Osteocyte (in vitro differentiated cells): Measurements from ENCODE around the gene GNAL. TPM values are rescaled to one million over a fixed set of nuclear protein-coding genes. Genes with fewer than 3 reads are reported as not detected.

ENCODE experiments used
- DNase-seq: peaks from one replicate; pipeline ENCODE4 v3.0.0; 2021; ENCODE audit warnings: mixed read lengths; ENCODE audit not compliant: unreplicated experiment; ENCODE audit errors: extremely low spot score
- H3K27ac Mint-ChIP-seq: one replicate; pipeline ENCODE4 v1.8.0; 2021; ENCODE audit warnings: mild to moderate bottlenecking, mixed read lengths; ENCODE audit not compliant: unreplicated experiment
- H3K27me3 Mint-ChIP-seq: one replicate; pipeline ENCODE4 v1.8.0; 2021; ENCODE audit warnings: mixed read lengths; ENCODE audit not compliant: unreplicated experiment
- H3K36me3 Mint-ChIP-seq: one replicate; pipeline ENCODE4 v1.8.0; 2021; ENCODE audit warnings: mixed read lengths; ENCODE audit not compliant: unreplicated experiment
- H3K4me1 Mint-ChIP-seq: one replicate; pipeline ENCODE4 v1.8.0; 2021; ENCODE audit warnings: mixed read lengths; ENCODE audit not compliant: unreplicated experiment
- H3K4me3 Mint-ChIP-seq: one replicate; pipeline ENCODE4 v1.8.0; 2021; ENCODE audit warnings: mild to moderate bottlenecking, moderate library complexity, mixed read lengths; ENCODE audit not compliant: unreplicated experiment
- H3K9me3 Mint-ChIP-seq: one replicate; pipeline ENCODE4 v1.8.0; 2021; ENCODE audit warnings: mixed read lengths; ENCODE audit not compliant: unreplicated experiment
- total RNA-seq: library from RNA; stranded (reverse); gene quantifications from 2 replicates; pipeline ENCODE4 v1.2.1, GENCODE V29; 2021
- TF ChIP-seq, protein P1 (sequence below): fragments of 200-600 bp; sonication (generic); IDR thresholded peaks from 2 replicates; pipeline ENCODE4 v1.5.0; 2021; ENCODE audit warnings: antibody characterized with exemption, mild to moderate bottlenecking, moderate library complexity

Gene GNAL
- total RNA-seq, 1 donor from 2014 or later = 1.2 TPM

DNA sequence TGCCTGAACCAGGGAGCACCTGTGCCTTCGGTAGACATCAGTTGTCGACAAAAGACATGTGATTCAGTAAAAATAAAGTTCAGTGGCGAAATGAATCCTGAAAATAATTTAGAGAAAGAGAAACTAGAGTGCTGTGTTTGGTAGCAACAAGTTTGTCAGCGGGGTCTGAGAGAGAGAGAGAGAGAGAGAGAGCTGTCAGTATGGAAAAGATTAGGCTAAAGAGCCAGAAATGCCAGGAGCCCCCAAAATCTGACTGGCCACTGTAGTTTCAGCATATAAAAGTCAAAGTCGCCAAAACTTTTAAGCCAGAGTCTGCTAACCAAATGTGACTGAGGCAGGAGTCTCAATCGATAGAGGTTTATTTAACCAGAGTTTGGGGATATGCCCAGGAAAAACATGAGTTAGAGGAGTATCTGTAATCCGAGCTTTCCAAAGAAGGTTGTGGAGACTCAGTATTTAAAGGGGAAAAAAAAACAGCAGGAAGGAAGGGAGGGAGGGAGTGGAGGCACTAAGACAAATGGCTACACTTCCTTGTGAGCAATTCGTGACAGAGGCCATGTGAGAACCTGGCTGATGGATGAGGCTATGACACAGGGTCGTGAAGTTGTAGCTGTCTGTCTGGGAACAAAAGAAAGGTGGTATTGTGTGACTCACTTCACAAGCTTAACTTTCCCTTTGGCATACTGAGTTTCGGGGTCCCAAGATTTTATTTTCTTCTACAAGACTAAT lies 20.5 kb upstream of the GNAL start:
- no peak overlapping the region for H3K4me3 Mint-ChIP-seq
- no peaks in the 10 kb centered on the region for H3K9me3 Mint-ChIP-seq
- TF ChIP-seq, protein P1, sequence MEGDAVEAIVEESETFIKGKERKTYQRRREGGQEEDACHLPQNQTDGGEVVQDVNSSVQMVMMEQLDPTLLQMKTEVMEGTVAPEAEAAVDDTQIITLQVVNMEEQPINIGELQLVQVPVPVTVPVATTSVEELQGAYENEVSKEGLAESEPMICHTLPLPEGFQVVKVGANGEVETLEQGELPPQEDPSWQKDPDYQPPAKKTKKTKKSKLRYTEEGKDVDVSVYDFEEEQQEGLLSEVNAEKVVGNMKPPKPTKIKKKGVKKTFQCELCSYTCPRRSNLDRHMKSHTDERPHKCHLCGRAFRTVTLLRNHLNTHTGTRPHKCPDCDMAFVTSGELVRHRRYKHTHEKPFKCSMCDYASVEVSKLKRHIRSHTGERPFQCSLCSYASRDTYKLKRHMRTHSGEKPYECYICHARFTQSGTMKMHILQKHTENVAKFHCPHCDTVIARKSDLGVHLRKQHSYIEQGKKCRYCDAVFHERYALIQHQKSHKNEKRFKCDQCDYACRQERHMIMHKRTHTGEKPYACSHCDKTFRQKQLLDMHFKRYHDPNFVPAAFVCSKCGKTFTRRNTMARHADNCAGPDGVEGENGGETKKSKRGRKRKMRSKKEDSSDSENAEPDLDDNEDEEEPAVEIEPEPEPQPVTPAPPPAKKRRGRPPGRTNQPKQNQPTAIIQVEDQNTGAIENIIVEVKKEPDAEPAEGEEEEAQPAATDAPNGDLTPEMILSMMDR = no peak
- no peak overlapping the region for H3K27ac Mint-ChIP-seq
- DNase-seq = no peak
- peaks cover 30% of the 10 kb centered on the region for H3K27me3 Mint-ChIP-seq
- H3K36me3 Mint-ChIP-seq = no peaks in the 10 kb centered on the region
- H3K4me1 Mint-ChIP-seq = no peaks in the 10 kb centered on the region

DNA sequence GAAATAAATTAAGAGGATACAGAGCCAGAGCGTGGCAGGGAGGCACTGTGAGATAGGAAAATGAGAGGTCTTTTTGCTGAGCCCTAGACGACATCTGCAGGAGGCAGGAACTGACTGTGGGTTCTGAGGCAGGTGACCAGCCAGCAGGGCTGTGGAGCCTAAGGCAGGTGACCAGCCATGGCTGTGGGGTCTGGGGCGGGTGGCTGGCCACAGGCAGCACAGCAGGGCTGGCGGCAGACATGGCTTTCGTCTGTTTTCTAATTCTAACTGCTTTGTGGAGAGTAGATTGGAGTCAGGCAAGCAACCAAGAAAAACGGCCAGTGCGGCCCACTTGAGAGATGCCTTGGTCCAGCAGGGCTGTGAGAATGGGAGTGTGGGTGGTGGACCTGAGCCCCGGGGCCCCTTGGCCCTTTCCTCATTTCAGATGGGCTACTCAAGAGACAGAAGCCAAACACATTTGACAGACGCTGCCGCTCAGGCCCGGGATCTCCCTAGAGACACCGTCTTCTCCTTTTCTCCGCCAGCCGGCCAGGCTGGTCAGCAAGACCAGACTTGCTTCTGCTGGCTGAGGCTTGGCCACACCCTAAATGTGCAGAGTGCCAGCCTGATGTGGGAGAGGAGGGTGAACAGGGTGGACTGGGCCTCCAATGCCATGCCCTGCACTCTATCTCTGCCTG lies 19.7 kb upstream of the GNAL start:
- no peak overlapping the region for H3K4me3 Mint-ChIP-seq
- H3K27ac Mint-ChIP-seq = no peak overlapping the region
- peak; percentile 81 for DNase-seq
- no peaks in the 10 kb centered on the region for H3K4me1 Mint-ChIP-seq
- TF ChIP-seq, protein P1 = no peak
- no peaks in the 10 kb centered on the region for H3K36me3 Mint-ChIP-seq
- H3K9me3 Mint-ChIP-seq = no peaks in the 10 kb centered on the region
- peaks cover 38% of the 10 kb centered on the region for H3K27me3 Mint-ChIP-seq

DNA sequence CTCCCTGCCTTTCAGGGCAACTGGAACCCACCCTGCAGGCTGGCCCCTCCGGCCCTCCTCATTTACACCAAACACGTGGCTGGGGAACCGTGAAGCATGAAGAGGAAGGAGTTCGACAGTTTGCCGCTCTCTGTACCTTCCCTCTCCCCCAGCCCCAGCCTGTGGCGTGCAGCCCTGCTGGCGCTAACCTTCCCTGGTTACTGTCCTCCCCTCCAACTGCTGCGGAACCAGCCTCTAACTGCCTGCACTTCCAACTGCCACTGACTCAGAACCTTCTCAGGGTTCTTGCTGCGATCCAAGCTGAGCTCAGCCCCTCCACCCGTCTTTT lies 19.2 kb upstream of the GNAL start:
- TF ChIP-seq, protein P1 = no peak
- H3K36me3 Mint-ChIP-seq = no peaks in the 10 kb centered on the region
- DNase-seq = no peak
- H3K4me3 Mint-ChIP-seq = no peak overlapping the region
- H3K27me3 Mint-ChIP-seq = peaks cover 43% of the 10 kb centered on the region
- H3K4me1 Mint-ChIP-seq = no peaks in the 10 kb centered on the region
- no peaks in the 10 kb centered on the region for H3K9me3 Mint-ChIP-seq
- H3K27ac Mint-ChIP-seq = no peak overlapping the region

DNA sequence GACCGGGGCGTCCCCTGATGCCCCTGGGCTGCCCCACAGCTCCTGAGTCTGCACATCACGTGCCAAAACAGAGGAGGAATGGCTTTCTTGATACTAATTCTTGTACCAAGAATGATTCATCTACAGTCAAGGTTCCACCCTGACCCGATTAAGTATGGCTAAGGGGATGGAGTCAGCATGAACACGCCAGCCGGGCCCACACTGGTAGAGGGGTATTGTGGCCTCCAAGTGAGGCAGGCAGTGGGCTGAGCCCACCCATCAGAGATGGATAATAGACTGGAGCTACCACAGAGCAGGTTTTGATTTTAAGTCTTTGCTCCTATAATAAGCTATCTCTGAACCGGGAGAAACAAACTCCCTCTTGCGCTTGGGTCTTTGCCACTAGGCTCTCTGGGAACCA lies 17.9 kb upstream of the GNAL start:
- no peaks in the 10 kb centered on the region for H3K9me3 Mint-ChIP-seq
- no peak overlapping the region for H3K4me3 Mint-ChIP-seq
- peak; percentile 65 for DNase-seq
- no peak overlapping the region for H3K27ac Mint-ChIP-seq
- TF ChIP-seq, protein P1 = no peak
- peaks cover 51% of the 10 kb centered on the region for H3K27me3 Mint-ChIP-seq
- no peaks in the 10 kb centered on the region for H3K36me3 Mint-ChIP-seq
- H3K4me1 Mint-ChIP-seq = no peaks in the 10 kb centered on the region

DNA sequence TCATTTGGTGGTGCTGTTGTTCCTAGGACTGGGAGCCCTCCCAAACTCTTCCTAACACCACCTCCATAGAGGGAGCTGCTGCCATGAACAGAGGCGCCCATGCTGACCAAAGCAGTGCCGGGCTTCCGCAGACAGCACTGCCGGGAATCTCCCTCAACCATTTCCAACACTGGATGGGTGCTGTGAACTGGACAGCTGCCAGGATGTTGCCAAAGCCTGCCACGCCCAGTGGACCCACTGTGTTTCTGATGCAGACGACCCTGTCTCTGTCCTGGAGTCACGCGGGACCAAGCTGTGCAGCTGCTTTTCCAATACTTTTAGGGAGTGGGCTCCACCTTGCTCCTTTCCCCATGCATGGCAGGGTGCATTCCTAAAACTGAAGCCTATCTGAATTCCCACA lies 16.9 kb upstream of the GNAL start:
- Mint-ChIP-seq H3K27me3 (peaks cover 55% of the 10 kb centered on the region), H3K36me3 (no peaks in the 10 kb centered on the region), H3K27ac (no peak overlapping the region), H3K4me3 (no peak overlapping the region), H3K9me3 (no peaks in the 10 kb centered on the region), H3K4me1 (no peaks in the 10 kb centered on the region)
- peak; percentile 74 for DNase-seq
- TF ChIP-seq, protein P1 = no peak
